Fibroblast of mammary gland (primary cell): Measurements from ENCODE around the gene DIRAS2.

Experiments
- DNase-seq: peaks from one replicate; pipeline ENCODE4 v3.0.0-alpha.2; 2010; ENCODE audit warnings: low read depth
- H3K4me3 ChIP-seq: 2 replicates; pipeline ENCODE4 v1.5.1; 2011; ENCODE audit warnings: low read depth, mild to moderate bottlenecking, low read length, moderate library complexity; ENCODE audit not compliant: control insufficient read depth
- TF ChIP-seq, protein P1 (sequence below): conservative IDR thresholded peaks from 2 replicates; pipeline ENCODE4 v1.5.1; 2011; ENCODE audit warnings: low read depth, low read length, inconsistent platforms; ENCODE audit not compliant: control insufficient read depth, insufficient read depth

The DIRAS2 gene, protein sequence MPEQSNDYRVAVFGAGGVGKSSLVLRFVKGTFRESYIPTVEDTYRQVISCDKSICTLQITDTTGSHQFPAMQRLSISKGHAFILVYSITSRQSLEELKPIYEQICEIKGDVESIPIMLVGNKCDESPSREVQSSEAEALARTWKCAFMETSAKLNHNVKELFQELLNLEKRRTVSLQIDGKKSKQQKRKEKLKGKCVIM

DNA sequence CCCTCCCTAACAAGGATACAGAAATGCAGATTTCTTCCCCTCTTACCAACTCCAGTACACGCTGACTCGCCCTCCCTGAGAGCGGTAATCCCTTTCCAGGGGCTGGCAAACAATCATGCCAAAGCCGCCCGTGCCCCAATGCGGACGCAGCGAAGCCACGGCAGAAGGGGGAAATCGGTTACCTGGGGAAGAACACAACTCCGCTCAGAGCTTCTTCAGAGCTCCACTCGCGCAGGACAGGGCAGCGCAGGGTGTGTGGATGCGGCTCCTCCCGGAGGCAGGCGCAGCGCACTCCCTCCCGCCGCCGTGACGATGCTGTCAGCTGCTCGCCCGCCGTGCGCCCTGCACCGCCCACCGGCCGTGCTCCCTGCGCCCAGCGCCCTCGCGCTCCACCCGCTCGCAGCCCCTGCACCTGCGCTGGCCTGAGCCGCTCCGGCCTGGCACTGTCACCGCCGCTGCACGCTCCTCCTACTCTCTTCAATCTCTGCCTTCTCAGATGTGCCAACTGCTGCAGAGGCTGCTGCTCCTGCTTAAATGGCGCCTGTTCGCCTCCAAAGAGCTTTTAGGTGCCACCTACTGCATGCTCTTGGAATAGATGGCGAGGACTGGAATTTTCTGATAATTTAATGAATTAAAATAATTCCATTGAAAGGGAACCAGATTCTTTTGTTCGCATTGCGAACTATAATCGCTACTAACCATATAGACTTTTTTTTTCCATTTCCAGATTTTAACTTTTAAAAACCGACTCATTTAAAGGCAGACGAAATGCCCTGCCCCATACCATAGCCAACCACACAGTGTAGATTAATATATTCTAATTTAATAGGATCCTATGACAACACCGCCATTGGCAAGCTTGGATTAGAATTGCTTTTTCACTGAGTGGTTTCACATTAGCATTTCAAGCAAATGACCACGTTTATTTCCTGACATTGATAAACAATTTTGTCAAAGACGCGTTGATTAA lies at the start of gene DIRAS2:
Gene DIRAS2, minus strand, starts transcription at position 255 of the 970 bp plus-strand sequence. CDS start 28,997 bp downstream, outside the sequence.
- no peak within 1 kb of the TSS for H3K4me3 ChIP-seq
- DNase-seq = peak; percentile 44
- TF ChIP-seq, protein P1, sequence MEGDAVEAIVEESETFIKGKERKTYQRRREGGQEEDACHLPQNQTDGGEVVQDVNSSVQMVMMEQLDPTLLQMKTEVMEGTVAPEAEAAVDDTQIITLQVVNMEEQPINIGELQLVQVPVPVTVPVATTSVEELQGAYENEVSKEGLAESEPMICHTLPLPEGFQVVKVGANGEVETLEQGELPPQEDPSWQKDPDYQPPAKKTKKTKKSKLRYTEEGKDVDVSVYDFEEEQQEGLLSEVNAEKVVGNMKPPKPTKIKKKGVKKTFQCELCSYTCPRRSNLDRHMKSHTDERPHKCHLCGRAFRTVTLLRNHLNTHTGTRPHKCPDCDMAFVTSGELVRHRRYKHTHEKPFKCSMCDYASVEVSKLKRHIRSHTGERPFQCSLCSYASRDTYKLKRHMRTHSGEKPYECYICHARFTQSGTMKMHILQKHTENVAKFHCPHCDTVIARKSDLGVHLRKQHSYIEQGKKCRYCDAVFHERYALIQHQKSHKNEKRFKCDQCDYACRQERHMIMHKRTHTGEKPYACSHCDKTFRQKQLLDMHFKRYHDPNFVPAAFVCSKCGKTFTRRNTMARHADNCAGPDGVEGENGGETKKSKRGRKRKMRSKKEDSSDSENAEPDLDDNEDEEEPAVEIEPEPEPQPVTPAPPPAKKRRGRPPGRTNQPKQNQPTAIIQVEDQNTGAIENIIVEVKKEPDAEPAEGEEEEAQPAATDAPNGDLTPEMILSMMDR = peak; percentile 40

DNA sequence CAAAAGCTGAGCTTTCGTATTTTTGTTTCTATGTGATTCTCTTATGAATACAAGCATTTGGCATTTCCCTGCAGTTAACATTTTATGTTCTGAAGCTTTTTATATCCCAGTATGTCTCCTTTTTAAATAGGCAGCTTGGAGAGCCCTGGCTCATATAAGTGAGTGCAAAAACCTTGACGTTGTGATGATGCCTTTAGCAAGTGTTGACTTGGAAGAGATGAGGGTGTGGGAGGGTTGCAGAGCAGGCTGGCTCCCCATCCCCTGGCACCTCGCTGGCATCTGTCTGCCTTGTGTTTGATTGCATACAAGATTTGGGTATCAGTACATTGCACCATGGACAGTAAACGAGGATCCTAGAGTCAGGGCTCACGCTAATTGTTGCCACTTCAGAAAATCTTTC lies 42.1 kb upstream of the DIRAS2 start:
- no peak for DNase-seq
- TF ChIP-seq, protein P1 = no peak
- H3K4me3 ChIP-seq = no peak overlapping the region

DNA sequence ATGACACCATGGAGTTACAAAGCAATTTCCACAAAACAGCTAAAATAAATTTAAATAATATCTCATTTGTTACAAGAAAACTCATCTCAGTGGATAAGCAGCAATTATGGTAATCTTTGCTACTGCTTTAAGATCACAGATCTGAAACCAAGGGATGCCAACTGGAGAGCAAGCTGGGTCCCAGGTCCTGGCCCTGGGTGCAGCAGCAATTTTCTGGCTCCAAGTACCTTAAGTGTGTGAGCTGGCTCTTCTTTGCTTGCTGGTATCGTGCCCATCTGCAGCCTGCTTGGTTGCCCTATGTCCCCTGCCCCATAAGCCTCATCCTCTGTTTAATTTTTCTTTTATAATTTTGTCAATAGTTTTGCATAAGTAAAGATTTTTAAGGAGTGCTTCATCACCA lies 41.5 kb upstream of the DIRAS2 start:
- TF ChIP-seq, protein P1 = no peak
- H3K4me3 ChIP-seq = no peak overlapping the region
- no peak for DNase-seq

DNA sequence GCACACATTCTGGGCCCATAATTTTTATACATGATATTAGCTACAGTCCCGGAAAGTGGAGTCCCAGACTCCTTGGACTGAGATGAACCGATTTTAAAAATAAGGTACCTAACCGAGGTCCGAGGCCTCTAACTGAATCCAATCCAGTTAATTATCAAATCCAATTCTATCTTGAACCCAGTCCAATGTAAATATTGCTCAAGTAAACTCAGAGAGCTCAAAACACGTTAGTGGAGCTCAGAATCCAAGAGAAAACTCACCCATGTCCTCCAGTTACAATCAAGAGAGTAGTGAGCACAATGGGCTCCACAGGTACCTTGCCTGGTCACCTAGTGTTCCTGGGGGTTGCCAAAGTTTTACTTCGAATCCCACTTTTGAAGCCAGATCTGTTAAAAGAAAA lies 37.9 kb upstream of the DIRAS2 start:
- H3K4me3 ChIP-seq = no peak overlapping the region
- no peak for DNase-seq
- TF ChIP-seq, protein P1 = no peak

DNA sequence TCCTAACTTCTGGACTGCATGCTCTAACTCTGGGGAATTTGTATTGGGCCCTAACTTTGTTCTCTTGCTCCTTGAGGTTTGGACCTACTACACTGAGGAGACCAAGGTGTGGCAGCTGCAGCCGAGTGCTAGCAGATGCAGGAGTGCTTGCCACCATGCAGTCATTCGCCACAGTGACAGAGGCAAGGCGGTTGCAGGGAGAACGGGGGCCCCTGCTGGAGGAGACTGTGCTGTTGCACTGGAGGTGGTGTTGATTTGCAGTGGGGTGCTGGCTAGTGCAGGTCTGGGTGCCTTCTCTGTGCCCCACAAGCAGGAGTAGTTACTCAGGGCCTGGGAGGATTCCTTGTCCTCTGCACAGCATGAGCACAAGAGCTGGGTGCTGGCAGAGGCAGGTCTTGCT lies 22.4 kb upstream of the DIRAS2 start:
- no peak overlapping the region for H3K4me3 ChIP-seq
- no peak for DNase-seq
- TF ChIP-seq, protein P1 = no peak

DNA sequence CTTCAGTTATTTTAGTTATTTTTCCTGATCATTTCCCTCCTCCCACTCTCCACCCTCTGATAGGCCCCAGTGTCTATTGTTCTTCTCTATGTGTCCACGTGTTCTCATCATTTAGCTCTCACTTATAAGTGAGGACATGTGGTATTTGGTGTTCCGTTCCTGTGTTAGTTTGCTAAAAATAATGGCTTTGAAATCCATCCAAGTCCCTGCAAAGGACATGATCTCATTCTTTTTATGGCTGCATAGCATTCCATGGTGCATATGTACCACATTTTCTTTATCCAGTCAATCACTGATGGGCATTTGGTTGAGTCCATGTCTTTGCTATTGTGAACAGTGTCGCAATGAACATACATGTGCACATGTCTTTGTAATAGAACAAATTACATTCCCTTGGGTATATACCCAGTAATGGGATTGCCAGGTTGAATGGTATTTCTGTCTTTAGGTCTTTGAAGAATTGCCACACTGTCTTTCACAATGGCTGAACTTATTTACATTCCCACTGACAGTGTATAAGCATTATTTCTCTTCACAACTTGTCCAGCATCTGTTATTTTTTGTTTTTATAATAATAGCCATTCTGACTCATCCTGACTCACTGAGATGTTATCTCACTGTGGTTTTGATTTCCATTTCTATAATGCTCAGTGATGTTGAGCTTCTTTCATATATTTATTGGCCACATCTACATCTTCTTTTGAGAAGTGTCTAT lies 17.2 kb upstream of the DIRAS2 start:
- DNase-seq = peak; percentile 46
- H3K4me3 ChIP-seq = no peak overlapping the region
- TF ChIP-seq, protein P1 = no peak
